ENCODE data around the gene CLDN6.

DNA sequence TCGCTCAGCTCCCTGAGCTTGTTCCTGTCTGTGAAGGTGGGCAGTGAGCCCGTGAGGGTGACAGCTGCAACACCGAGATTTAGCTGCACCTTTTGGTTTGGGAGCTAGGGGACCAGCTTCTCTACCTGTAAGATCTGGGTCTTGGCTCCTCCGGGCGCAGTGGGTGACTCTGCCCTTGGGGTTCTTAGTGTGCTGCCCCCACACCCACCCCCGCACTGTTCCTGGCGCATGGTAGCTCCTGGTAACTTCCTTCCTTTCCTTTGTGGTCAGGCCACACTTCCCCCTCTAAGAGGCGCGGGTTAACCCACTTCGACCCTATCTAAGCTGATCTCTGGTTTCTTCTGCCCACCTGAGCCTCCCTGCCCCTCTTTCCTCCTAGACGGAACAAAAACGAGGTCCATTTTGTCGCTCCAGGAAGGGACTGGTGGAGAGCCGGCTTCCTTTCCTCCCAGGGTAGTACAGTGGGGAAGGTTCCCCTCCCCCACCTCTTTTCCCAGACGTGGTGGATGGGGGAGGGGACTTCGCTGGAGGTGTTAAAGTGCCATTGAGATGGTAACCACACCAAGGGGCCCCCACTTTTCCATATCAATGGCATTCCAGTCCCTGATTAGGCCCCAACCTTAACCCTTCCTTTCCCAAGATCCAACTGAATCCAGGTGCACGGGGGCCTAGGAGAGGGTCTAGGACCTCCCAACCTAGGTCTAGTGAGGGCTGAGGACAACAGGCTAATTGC, 9.9 kb downstream of the CLDN6 start:
- TF ChIP-seq, protein P1, sequence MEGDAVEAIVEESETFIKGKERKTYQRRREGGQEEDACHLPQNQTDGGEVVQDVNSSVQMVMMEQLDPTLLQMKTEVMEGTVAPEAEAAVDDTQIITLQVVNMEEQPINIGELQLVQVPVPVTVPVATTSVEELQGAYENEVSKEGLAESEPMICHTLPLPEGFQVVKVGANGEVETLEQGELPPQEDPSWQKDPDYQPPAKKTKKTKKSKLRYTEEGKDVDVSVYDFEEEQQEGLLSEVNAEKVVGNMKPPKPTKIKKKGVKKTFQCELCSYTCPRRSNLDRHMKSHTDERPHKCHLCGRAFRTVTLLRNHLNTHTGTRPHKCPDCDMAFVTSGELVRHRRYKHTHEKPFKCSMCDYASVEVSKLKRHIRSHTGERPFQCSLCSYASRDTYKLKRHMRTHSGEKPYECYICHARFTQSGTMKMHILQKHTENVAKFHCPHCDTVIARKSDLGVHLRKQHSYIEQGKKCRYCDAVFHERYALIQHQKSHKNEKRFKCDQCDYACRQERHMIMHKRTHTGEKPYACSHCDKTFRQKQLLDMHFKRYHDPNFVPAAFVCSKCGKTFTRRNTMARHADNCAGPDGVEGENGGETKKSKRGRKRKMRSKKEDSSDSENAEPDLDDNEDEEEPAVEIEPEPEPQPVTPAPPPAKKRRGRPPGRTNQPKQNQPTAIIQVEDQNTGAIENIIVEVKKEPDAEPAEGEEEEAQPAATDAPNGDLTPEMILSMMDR (conservative IDR thresholded peaks at IDR 0.05; ENCODE audit: low read depth, low read length), result no peak
- no peak for TF ChIP-seq EZH2 (IDR thresholded peaks at IDR 0.05; ENCODE audit: low read length, unreplicated experiment)

Measured in PC-3 (cell line).